K562 (cell line): ENCODE results near the gene PLEKHN1. TPM values are rescaled to one million over a fixed set of nuclear protein-coding genes. Genes with fewer than 3 reads are reported as not detected.

Experiments
- ATF3 ChIP-seq, 2 experiments: fragments of 450-650 bp in 1 of 2; sonication (generic) in 1 of 2; formaldehyde crosslinking in 1 of 2; IDR thresholded peaks in 1 of 2; conservative IDR thresholded peaks in 1 of 2; 2 replicates each; pipeline versions ENCODE4 v1.6.1 to v1.8.1; 2016 to 2023; ENCODE audit warnings: mild to moderate bottlenecking in 2 of 2, moderate library complexity in 2 of 2, inconsistent platforms in 1 of 2, missing genetic modification reagents in 1 of 2
- C11orf30 ChIP-seq: fragments of 450-650 bp; IDR thresholded peaks from 2 replicates; pipeline ENCODE4 v1.6.1; 2016; ENCODE audit warnings: low read depth, mild to moderate bottlenecking
- ETS2 ChIP-seq: IDR thresholded peaks from 2 replicates; pipeline ENCODE4 v1.6.1; 2016; ENCODE audit warnings: borderline replicate concordance, missing genetic modification characterization, mild to moderate bottlenecking, moderate library complexity, missing compliant biosample characterization; ENCODE audit not compliant: poor library complexity, severe bottlenecking
- LARP7 ChIP-seq: fragments of 450-650 bp; IDR thresholded peaks from 2 replicates; pipeline ENCODE4 v1.6.1; 2016
- MCM3 ChIP-seq: fragments of 450-650 bp; IDR thresholded peaks from 2 replicates; pipeline ENCODE4 v1.6.1; 2016
- NR0B1 ChIP-seq: fragments of 450-650 bp; IDR thresholded peaks from one replicate; pipeline ENCODE4 v1.6.1; 2018; ENCODE audit warnings: mild to moderate bottlenecking, moderate library complexity; ENCODE audit not compliant: partially characterized antibody
- OTX1 ChIP-seq: fragments of 450-650 bp; formaldehyde crosslinking; IDR thresholded peaks from 2 replicates; pipeline ENCODE4 v1.4.0; 2022; ENCODE audit warnings: mild to moderate bottlenecking
- SIN3B ChIP-seq: fragments of 450-650 bp; IDR thresholded peaks from 2 replicates; pipeline ENCODE4 v1.6.1; 2017; ENCODE audit warnings: low read depth, mild to moderate bottlenecking, moderate library complexity
- TEAD4 ChIP-seq, 2 experiments: sonication (generic) in 1 of 2; formaldehyde crosslinking in 1 of 2; IDR thresholded peaks; 2 replicates each; pipeline versions ENCODE4 v1.6.1 to v1.8.0; 2012 to 2022; ENCODE audit warnings: borderline replicate concordance in 1 of 2, inconsistent platforms in 1 of 2, low read length in 1 of 2, mild to moderate bottlenecking in 1 of 2, missing genetic modification reagents in 1 of 2
- ZNF124 ChIP-seq: sonication (generic); formaldehyde crosslinking; IDR thresholded peaks from 2 replicates; pipeline ENCODE4 v1.8.1; 2022; ENCODE audit warnings: missing genetic modification reagents
- ZNF280A ChIP-seq: fragments of 450-650 bp; IDR thresholded peaks from 2 replicates; pipeline ENCODE4 v1.6.1; 2018; ENCODE audit warnings: mild to moderate bottlenecking, low read depth; ENCODE audit not compliant: partially characterized antibody
- ZNF740 ChIP-seq, 3 experiments: fragments of 200-800 bp in 1 of 3; sonication (Bioruptor generic) in 1 of 3; sonication (generic) in 1 of 3; formaldehyde crosslinking in 1 of 3; IDR thresholded peaks; 2 replicates each; pipeline versions ENCODE4 v1.6.1 to v1.8.0; 2016 to 2022; ENCODE audit warnings: mild to moderate bottlenecking in 2 of 3, missing compliant biosample characterization in 2 of 3, missing genetic modification characterization in 2 of 3, missing genetic modification reagents in 1 of 3
- ZZZ3 ChIP-seq: fragments of 450-650 bp; IDR thresholded peaks from 2 replicates; pipeline ENCODE4 v1.6.1; 2016; ENCODE audit warnings: antibody characterized with exemption, mild to moderate bottlenecking, moderate library complexity
- polyA plus RNA-seq, 8 experiments: library from polyadenylated mRNA; depleted of rRNA in 4 of 8; stranded (reverse) in 5 of 8; unstranded in 3 of 8; fragments of >200 nt; fragmentation: Nextera tagmentation in 2 of 8; fragmentation: Illumina TruSeq in 1 of 8; extraction: Ambion mirVana in 2 of 8; extraction: Trizol in 1 of 8; gene quantifications; 2 replicates each; pipeline versions ENCODE4 v1.2.1 to v1.2.3, GENCODE V29; 2011 to 2014; ENCODE audit warnings: inconsistent platforms in 1 of 8, missing spikeins in 1 of 8
- total RNA-seq, 7 experiments: library from RNA; depleted of rRNA in 6 of 7; stranded (reverse); fragments of >200 nt in 6 of 7; fragmentation: Illumina TruSeq in 2 of 7; extraction: Trizol in 2 of 7; gene quantifications; 2 replicates each; pipeline versions ENCODE4 v1.2.1 to v1.2.3, GENCODE V29; 2011 to 2021; ENCODE audit warnings: low replicate concordance in 1 of 7
- TF ChIP-seq, protein P1 (sequence below), 2 experiments: fragments of 250-450 bp in 1 of 2; fragments of 450-650 bp in 1 of 2; sonication (Bioruptor Pico) in 1 of 2; IDR thresholded peaks; 2 replicates each; pipeline versions ENCODE4 v1.6.1 to v1.8.0; 2016 to 2021; ENCODE audit warnings: mild to moderate bottlenecking in 2 of 2, moderate library complexity in 2 of 2, missing compliant biosample characterization in 1 of 2, missing genetic modification characterization in 1 of 2
- TF ChIP-seq, protein P2 (sequence below): fragments of 250-450 bp; sonication (Bioruptor Pico); IDR thresholded peaks from 2 replicates; pipeline ENCODE4 v1.9.0; 2021; ENCODE audit warnings: mild to moderate bottlenecking
- TF ChIP-seq, protein P3 (sequence below): fragments of 450-650 bp; formaldehyde crosslinking; IDR thresholded peaks from 2 replicates; pipeline ENCODE4 v1.4.0; 2020; ENCODE audit warnings: mild to moderate bottlenecking, moderate library complexity

Gene PLEKHN1
- total and polyA plus RNA-seq, 9 of the 15 experiments (the other 6 are each of a cell fraction or from before 2014, with no cell fraction given), result 0.07 to 1.5 (median 0.13) TPM; not detected in 2

- TF ChIP-seq ZNF740 (CRISPR knock-in tag; IDR thresholded peaks at IDR 0.05) (no peak), ZNF740 (tag; IDR thresholded peaks at IDR 0.05) (no peak), ZNF280A (no peak), ETS2 (no peak), ATF3 (IDR thresholded peaks at IDR 0.05) (no peak), ATF3 (CRISPR knock-in tag; conservative IDR thresholded peaks at IDR 0.05) (no peak), OTX1 (CRISPR knock-in tag) (no peak), ZNF124 (CRISPR knock-in tag) (no peak), LARP7 (peak; percentile 100), NR0B1 (no peak), TEAD4 (IDR thresholded peaks at IDR 0.05; ENCODE audit: low read length) (no peak), TEAD4 (CRISPR knock-in tag; IDR thresholded peaks at IDR 0.05; ENCODE audit: borderline replicate concordance) (no peak), SIN3B (no peak), MCM3 (no peak), C11orf30 (no peak), ZZZ3 (no peak)
- TF ChIP-seq, protein P1, sequence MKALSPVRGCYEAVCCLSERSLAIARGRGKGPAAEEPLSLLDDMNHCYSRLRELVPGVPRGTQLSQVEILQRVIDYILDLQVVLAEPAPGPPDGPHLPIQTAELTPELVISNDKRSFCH (CRISPR knock-in tag; IDR thresholded peaks at IDR 0.05), result no peak
- TF ChIP-seq, protein P1 (tag; IDR thresholded peaks at IDR 0.05), result no peak; the same call in 1 of the 2 replicates
- TF ChIP-seq, protein P2, sequence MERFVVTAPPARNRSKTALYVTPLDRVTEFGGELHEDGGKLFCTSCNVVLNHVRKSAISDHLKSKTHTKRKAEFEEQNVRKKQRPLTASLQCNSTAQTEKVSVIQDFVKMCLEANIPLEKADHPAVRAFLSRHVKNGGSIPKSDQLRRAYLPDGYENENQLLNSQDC (CRISPR knock-in tag), result peak; percentile 86; the same call in 1 of the 2 replicates
- TF ChIP-seq, protein P3, sequence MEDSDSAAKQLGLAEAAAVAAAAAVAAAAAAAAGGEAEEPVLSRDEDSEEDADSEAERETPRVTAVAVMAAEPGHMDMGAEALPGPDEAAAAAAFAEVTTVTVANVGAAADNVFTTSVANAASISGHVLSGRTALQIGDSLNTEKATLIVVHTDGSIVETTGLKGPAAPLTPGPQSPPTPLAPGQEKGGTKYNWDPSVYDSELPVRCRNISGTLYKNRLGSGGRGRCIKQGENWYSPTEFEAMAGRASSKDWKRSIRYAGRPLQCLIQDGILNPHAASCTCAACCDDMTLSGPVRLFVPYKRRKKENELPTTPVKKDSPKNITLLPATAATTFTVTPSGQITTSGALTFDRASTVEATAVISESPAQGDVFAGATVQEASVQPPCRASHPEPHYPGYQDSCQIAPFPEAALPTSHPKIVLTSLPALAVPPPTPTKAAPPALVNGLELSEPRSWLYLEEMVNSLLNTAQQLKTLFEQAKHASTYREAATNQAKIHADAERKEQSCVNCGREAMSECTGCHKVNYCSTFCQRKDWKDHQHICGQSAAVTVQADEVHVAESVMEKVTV (CRISPR knock-in tag), result no peak
Observed at GRCh38 chr1:921011-921837, 45.1 kb upstream of the PLEKHN1 start (continued).
